Neural crest cell (in vitro differentiated cells): ENCODE data around the gene SDSL. TPM values are rescaled to one million over a fixed set of nuclear protein-coding genes. Genes with fewer than 3 reads are reported as not detected.

Source experiments
- DNase-seq: peaks from one replicate; pipeline ENCODE4 v3.0.0; 2021; ENCODE audit warnings: low read depth, mixed read lengths, low spot score
- H3K27ac Mint-ChIP-seq: one replicate; pipeline ENCODE4 v1.8.0; 2021; ENCODE audit warnings: mild to moderate bottlenecking, mixed read lengths; ENCODE audit not compliant: unreplicated experiment
- H3K27me3 Mint-ChIP-seq: 2 replicates; pipeline ENCODE4 v1.8.0; 2021; ENCODE audit warnings: low read depth, mild to moderate bottlenecking, mixed read lengths
- H3K36me3 Mint-ChIP-seq: 2 replicates; pipeline ENCODE4 v1.8.0; 2021; ENCODE audit warnings: low read depth, mild to moderate bottlenecking, mixed read lengths
- H3K4me1 Mint-ChIP-seq: 2 replicates; pipeline ENCODE4 v1.8.0; 2021; ENCODE audit warnings: mixed read lengths
- H3K4me3 Mint-ChIP-seq: one replicate; pipeline ENCODE4 v1.8.0; 2021; ENCODE audit warnings: mild to moderate bottlenecking, mixed read lengths
- H3K9me3 Mint-ChIP-seq: 2 replicates; pipeline ENCODE4 v1.8.0; 2021; ENCODE audit warnings: mixed read lengths
- CTCF ChIP-seq: fragments of 200-600 bp; sonication (generic); conservative IDR thresholded peaks from 2 replicates; pipeline ENCODE4 v1.5.0; 2021; ENCODE audit warnings: antibody characterized with exemption, mild to moderate bottlenecking
- total RNA-seq: library from RNA; stranded (reverse); gene quantifications from 2 replicates; pipeline ENCODE4 v1.2.1, GENCODE V29; 2021

SDSL gene
- total RNA-seq, 1 donor from 2014 or later, result 1.5 TPM

DNA sequence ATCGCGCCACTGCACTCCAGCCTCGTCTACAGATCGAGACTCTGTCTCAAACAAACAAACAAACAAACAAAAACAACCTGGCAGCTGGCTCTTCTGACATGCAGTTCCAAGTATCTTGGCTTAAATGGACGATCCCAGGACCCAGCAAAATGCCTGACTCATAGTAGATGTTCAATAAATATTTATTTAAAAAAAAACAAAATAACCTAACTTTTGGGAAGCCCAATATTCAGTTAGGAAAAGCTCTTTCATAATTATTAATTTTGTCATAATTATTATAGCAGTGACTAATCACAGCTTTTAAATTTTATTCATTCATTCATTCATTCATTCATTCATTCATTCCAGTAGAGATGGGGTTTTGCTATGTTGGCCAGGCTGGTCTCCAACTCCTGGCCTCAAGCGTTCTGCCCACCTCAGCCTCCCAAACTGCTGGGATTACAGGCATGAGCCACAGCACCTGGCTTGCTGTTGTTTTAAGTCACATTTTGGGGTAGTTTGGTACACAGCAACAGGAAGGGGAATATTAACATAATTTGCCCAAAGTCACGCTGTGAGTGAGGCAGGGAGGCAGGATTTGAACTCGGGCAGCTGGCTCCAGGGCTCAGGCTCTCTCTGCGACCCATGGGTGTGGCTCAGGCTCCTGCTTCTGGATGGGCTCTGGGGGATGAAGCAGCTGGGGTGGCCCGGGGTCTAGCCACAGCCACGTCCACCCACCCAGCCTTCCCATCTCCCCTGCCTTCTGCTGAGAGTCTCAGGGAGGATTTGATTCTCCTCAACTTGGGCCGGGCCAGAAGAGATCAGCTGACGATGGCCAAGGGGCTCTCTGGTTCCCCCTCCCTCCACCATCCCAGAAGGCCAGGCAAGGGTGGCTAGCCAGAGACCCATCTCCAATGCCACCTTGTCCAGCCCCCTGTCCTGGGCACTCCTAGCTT, 20.8 kb upstream of the SDSL start:
- DNase-seq, result no peak
- H3K27ac Mint-ChIP-seq, result no peak overlapping the region
- no peak for TF ChIP-seq CTCF
- no peaks in the 10 kb centered on the region for H3K36me3 Mint-ChIP-seq
- H3K4me3 Mint-ChIP-seq, result no peak overlapping the region
- H3K27me3 Mint-ChIP-seq, result peaks cover 7% of the 10 kb centered on the region
- no peaks in the 10 kb centered on the region for H3K4me1 Mint-ChIP-seq
- no peaks in the 10 kb centered on the region for H3K9me3 Mint-ChIP-seq

DNA sequence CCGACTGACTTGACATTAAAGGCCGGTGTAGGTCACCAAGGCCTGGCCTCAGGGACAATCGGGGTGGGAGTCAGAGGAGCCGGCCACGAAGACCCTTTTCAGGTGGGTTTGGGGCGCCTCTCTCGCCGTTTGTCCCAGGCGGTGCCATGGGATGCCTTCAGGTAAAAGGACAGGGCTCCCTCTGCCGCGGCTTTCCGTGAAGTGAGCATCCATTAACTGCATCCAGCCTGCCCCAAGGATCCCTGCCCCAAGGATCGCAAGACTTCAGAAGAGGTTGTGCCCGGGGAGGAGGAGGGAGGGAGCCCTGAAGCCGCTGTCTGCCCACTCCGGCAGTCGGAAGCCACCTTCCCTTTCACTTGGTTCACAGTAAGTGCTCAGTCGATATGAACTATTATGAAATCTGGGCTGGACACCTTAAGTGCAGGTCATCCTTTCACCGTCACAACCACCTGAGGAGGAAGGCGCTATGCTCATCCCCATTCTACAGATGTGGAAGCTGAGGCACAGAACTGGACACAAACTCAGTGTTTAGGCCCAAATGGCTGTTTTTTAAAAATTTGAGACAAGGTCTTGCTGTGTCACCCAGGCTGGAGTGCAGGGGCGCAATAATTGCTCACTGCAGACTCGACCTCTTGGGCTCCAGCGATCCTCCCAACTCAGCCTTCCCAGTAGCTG, 19.5 kb upstream of the SDSL start:
- Mint-ChIP-seq H3K4me3 (no peak overlapping the region), H3K27me3 (peaks cover 1% of the 10 kb centered on the region), H3K27ac (no peak overlapping the region), H3K4me1 (no peaks in the 10 kb centered on the region), H3K36me3 (no peaks in the 10 kb centered on the region), H3K9me3 (no peaks in the 10 kb centered on the region)
- DNase-seq, result no peak
- TF ChIP-seq CTCF, result no peak

GRCh38 chr12:113403435-113404415, 18.5 kb upstream of the SDSL start, which contains the start of gene SDS:
TSS of gene SDS (minus strand) at chr12:113403887. CDS start at chr12:113399708, 4,179 bp downstream.
- TF ChIP-seq CTCF, result no peak
- H3K4me3 Mint-ChIP-seq, result no peak within 1 kb of the TSS
- no peaks in the 10 kb centered on the region for H3K9me3 Mint-ChIP-seq
- H3K27me3 Mint-ChIP-seq, result no peaks in the 10 kb centered on the region
- no peaks in the 10 kb centered on the region for H3K4me1 Mint-ChIP-seq
- no peak for DNase-seq
- no peaks in the 10 kb centered on the region for H3K36me3 Mint-ChIP-seq
- H3K27ac Mint-ChIP-seq, result no peak within 1 kb of the TSS

DNA sequence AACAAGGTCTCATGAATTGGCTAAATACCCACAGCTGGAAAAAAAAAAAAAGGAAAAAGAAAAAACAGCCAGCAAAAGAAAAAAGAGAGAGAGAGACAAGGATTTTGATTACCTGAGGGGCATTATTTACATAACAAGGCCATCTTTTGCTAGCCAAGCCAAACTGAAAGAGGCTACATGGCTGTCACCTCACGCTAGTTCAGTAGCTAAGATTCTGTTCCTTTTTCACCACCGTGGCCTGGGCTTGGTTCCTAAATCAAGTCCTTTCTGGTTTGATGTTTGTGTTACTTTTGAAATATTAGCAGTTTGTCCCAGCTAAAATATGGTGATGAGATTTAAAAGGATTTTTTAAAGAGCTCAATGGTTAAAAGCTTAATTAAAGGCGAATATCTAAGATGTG, 16.5 kb upstream of the SDSL start:
- Mint-ChIP-seq H3K27me3 (peaks cover 4% of the 10 kb centered on the region), H3K4me1 (peaks cover 8% of the 10 kb centered on the region), H3K4me3 (no peak overlapping the region), H3K27ac (no peak overlapping the region), H3K36me3 (no peaks in the 10 kb centered on the region), H3K9me3 (no peaks in the 10 kb centered on the region)
- no peak for DNase-seq
- no peak for TF ChIP-seq CTCF

DNA sequence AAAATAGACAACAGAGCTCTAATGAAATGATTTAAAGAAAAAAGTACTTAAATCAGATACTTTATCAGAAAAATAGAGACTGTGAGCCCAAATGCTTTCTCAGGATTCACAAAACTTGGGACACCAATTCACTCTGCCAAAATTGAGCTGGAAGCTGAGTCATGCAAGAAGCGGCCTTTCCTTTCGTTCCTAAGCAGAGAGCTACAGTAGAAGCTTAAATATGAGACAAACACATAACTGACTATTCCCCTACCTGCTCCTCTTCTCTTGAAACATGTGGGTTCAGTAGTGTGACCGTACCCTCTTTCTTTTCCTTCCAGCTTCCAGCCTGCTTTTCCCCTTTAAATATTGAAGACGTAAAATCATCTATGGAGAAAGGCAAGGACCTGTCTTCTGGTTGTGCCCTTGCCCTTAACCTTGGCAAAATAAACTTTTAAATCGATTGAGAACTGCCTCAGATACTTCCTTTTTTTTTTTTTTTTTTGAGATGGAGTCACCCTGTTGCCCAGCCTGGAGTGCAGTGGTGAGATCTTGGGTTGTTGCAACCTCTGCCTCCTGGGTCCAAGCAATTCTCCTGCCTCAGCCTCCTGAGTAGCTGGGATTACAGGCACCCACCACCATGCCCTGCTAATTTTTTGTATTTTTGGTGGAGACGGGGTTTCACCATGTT, 14.1 kb upstream of the SDSL start:
- Mint-ChIP-seq H3K4me1 (peaks cover 8% of the 10 kb centered on the region), H3K27me3 (peaks cover 11% of the 10 kb centered on the region), H3K36me3 (no peaks in the 10 kb centered on the region), H3K4me3 (no peak overlapping the region), H3K27ac (no peak overlapping the region), H3K9me3 (no peaks in the 10 kb centered on the region)
- DNase-seq, result no peak
- TF ChIP-seq CTCF, result no peak
